ENCODE data around the gene MRPS27. TPM values are rescaled to one million over a fixed set of nuclear protein-coding genes. Genes with fewer than 3 reads are reported as not detected.

Gene MRPS27
- total RNA-seq = 45.5 and 57.7 TPM in 2 replicates
- long read RNA-seq, transcript MRPS27-202 (11 exons, 2,628 nt) = minor isoform, 50 of 746 reads
- long read RNA-seq, transcript MRPS27-201 (11 exons, 2,785 nt) = major isoform, 602 of 746 reads
- long read RNA-seq, partial matches to known transcripts = 23 of 746 reads
- long read RNA-seq, other reads (novel, unspliced or antisense) = 67 of 746 reads

- no peaks in the 10 kb centered on the region for H3K9me3 Mint-ChIP-seq (ENCODE audit: unreplicated experiment)
Measured at GRCh38 chr5:72319976-72320752, at the start of gene MRPS27, which contains the start of gene PTCD2. Gene MRPS27 (minus strand): TSS chr5:72320240. CDS start chr5:72320221, 19 bp downstream. Gene PTCD2 (plus strand): TSS chr5:72320373. CDS start chr5:72320383, 10 bp downstream.

GRCh38 chr5:72369711-72370110 is 49.7 kb upstream of the MRPS27 start:
- no peaks in the 10 kb centered on the region for H3K9me3 Mint-ChIP-seq (ENCODE audit: unreplicated experiment)
- H3K27ac Mint-ChIP-seq (ENCODE audit: unreplicated experiment) = no peak overlapping the region
- H3K36me3 Mint-ChIP-seq (ENCODE audit: unreplicated experiment) = no peaks in the 10 kb centered on the region
- DNase-seq (ENCODE audit: extremely low spot score, unreplicated experiment) = no peak
- H3K4me3 Mint-ChIP-seq (ENCODE audit: unreplicated experiment) = no peak overlapping the region
- H3K27me3 Mint-ChIP-seq (ENCODE audit: unreplicated experiment) = no peaks in the 10 kb centered on the region
- TF ChIP-seq CTCF (IDR thresholded peaks at IDR 0.05) = no peak
- peaks cover 19% of the 10 kb centered on the region for H3K4me1 Mint-ChIP-seq (ENCODE audit: unreplicated experiment)

More at GRCh38 chr5:72319976-72320752, at the start of gene MRPS27, which contains the start of gene PTCD2:
- peak within 1 kb of the TSS; percentile 92 for H3K4me3 Mint-ChIP-seq (ENCODE audit: unreplicated experiment)
- TF ChIP-seq CTCF (IDR thresholded peaks at IDR 0.05) = peak; percentile 21
- peak; percentile 98 for DNase-seq (ENCODE audit: extremely low spot score, unreplicated experiment)
- H3K27ac Mint-ChIP-seq (ENCODE audit: unreplicated experiment) = peak within 1 kb of the TSS; percentile 90
- peaks cover 21% of the 10 kb centered on the region for H3K4me1 Mint-ChIP-seq (ENCODE audit: unreplicated experiment)
- no peaks in the 10 kb centered on the region for H3K27me3 Mint-ChIP-seq (ENCODE audit: unreplicated experiment)
- H3K36me3 Mint-ChIP-seq (ENCODE audit: unreplicated experiment) = peaks cover 18% of the 10 kb centered on the region

DNA sequence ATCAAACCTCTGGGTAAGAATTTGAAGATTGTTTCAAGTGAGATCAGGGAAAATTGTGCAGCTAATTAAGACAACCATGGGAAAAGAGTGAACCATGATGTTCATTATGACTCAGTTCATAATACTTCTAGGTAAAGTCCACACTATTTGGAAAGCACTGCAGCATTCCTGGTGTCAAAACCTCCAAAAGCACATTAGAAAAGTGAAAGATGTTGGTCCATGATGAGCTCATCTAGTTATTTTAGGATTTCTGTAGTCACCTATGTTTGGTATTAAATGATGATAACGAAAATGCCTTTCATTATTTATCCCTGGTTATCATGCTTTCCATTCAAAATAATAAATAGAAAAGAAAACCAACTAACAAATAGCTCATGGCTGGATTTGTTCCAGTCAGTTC is 49.3 kb upstream of the MRPS27 start:
- Mint-ChIP-seq H3K4me1 (ENCODE audit: unreplicated experiment) (peaks cover 19% of the 10 kb centered on the region), H3K27ac (ENCODE audit: unreplicated experiment) (no peak overlapping the region), H3K9me3 (ENCODE audit: unreplicated experiment) (no peaks in the 10 kb centered on the region), H3K27me3 (ENCODE audit: unreplicated experiment) (no peaks in the 10 kb centered on the region), H3K4me3 (ENCODE audit: unreplicated experiment) (no peak overlapping the region), H3K36me3 (ENCODE audit: unreplicated experiment) (no peaks in the 10 kb centered on the region)
- TF ChIP-seq CTCF (IDR thresholded peaks at IDR 0.05) = no peak
- no peak for DNase-seq (ENCODE audit: extremely low spot score, unreplicated experiment)

GRCh38 chr5:72368271-72368670 is 48.2 kb upstream of the MRPS27 start:
- H3K4me3 Mint-ChIP-seq (ENCODE audit: unreplicated experiment) = no peak overlapping the region
- H3K9me3 Mint-ChIP-seq (ENCODE audit: unreplicated experiment) = no peaks in the 10 kb centered on the region
- no peaks in the 10 kb centered on the region for H3K27me3 Mint-ChIP-seq (ENCODE audit: unreplicated experiment)
- no peak for DNase-seq (ENCODE audit: extremely low spot score, unreplicated experiment)
- no peak for TF ChIP-seq CTCF (IDR thresholded peaks at IDR 0.05)
- no peak overlapping the region for H3K27ac Mint-ChIP-seq (ENCODE audit: unreplicated experiment)
- no peaks in the 10 kb centered on the region for H3K36me3 Mint-ChIP-seq (ENCODE audit: unreplicated experiment)
- H3K4me1 Mint-ChIP-seq (ENCODE audit: unreplicated experiment) = peaks cover 25% of the 10 kb centered on the region

GRCh38 chr5:72366324-72366976 is 46.4 kb upstream of the MRPS27 start:
- peak; percentile 90 for TF ChIP-seq CTCF (IDR thresholded peaks at IDR 0.05)
- no peak for DNase-seq (ENCODE audit: extremely low spot score, unreplicated experiment)
- Mint-ChIP-seq H3K27me3 (ENCODE audit: unreplicated experiment) (no peaks in the 10 kb centered on the region), H3K27ac (ENCODE audit: unreplicated experiment) (peak overlapping the region; percentile 40), H3K4me3 (ENCODE audit: unreplicated experiment) (no peak overlapping the region), H3K9me3 (ENCODE audit: unreplicated experiment) (peaks cover 9% of the 10 kb centered on the region), H3K36me3 (ENCODE audit: unreplicated experiment) (peaks cover 10% of the 10 kb centered on the region), H3K4me1 (ENCODE audit: unreplicated experiment) (peaks cover 31% of the 10 kb centered on the region)

All from osteocyte (in vitro differentiated cells).